WTC11 (cell line): ENCODE measurements around the gene SOCS4.

Source experiments
- ATF1 ChIP-seq: sonication (generic); formaldehyde crosslinking; IDR thresholded peaks from 2 replicates; pipeline ENCODE4 v1.8.1; 2023; ENCODE audit warnings: mild to moderate bottlenecking, moderate library complexity, missing genetic modification reagents
- ATF3 ChIP-seq: sonication (generic); formaldehyde crosslinking; conservative IDR thresholded peaks from 2 replicates; pipeline ENCODE4 v1.8.1; 2022; ENCODE audit warnings: mild to moderate bottlenecking, missing genetic modification reagents
- CREB1 ChIP-seq: sonication (generic); formaldehyde crosslinking; IDR thresholded peaks from 2 replicates; pipeline ENCODE4 v1.8.0; 2023; ENCODE audit warnings: mild to moderate bottlenecking, missing genetic modification reagents
- CTCF ChIP-seq: fragments of 200-600 bp; IDR thresholded peaks from 2 replicates; pipeline ENCODE4 v1.8.0; 2022; ENCODE audit warnings: antibody characterized with exemption
- ESRRA ChIP-seq: sonication (generic); formaldehyde crosslinking; IDR thresholded peaks from 2 replicates; pipeline ENCODE4 v1.8.1; 2022; ENCODE audit warnings: mild to moderate bottlenecking, missing genetic modification reagents, borderline replicate concordance
- HMGXB4 ChIP-seq: sonication (generic); formaldehyde crosslinking; IDR thresholded peaks from 2 replicates; pipeline ENCODE4 v1.8.1; 2023; ENCODE audit warnings: mild to moderate bottlenecking, moderate library complexity, missing genetic modification reagents
- SP1 ChIP-seq: sonication (generic); formaldehyde crosslinking; conservative IDR thresholded peaks from 2 replicates; pipeline ENCODE4 v1.8.1; 2022; ENCODE audit warnings: missing genetic modification reagents
- TEAD1 ChIP-seq: sonication (generic); formaldehyde crosslinking; IDR thresholded peaks from 2 replicates; pipeline ENCODE4 v1.8.0; 2022; ENCODE audit warnings: mild to moderate bottlenecking, missing genetic modification reagents
- ZNF138 ChIP-seq: sonication (generic); formaldehyde crosslinking; conservative IDR thresholded peaks from 2 replicates; pipeline ENCODE4 v1.8.1; 2022; ENCODE audit warnings: mild to moderate bottlenecking, moderate library complexity, missing genetic modification reagents
- ZNF232 ChIP-seq: sonication (generic); formaldehyde crosslinking; IDR thresholded peaks from 2 replicates; pipeline ENCODE4 v1.8.0; 2022; ENCODE audit warnings: mild to moderate bottlenecking, missing genetic modification reagents
- TF ChIP-seq, protein P1 (sequence below): sonication (generic); formaldehyde crosslinking; IDR thresholded peaks from 2 replicates; pipeline ENCODE4 v1.8.1; 2023; ENCODE audit warnings: mild to moderate bottlenecking, missing genetic modification reagents
- TF ChIP-seq, protein P2 (sequence below): sonication (generic); formaldehyde crosslinking; IDR thresholded peaks from 2 replicates; pipeline ENCODE4 v1.8.1; 2022; ENCODE audit warnings: low read depth, missing genetic modification reagents, borderline replicate concordance
- TF ChIP-seq, protein P3 (sequence below): sonication (generic); formaldehyde crosslinking; IDR thresholded peaks from 2 replicates; pipeline ENCODE4 v1.8.0; 2022; ENCODE audit warnings: mild to moderate bottlenecking, missing genetic modification reagents

DNA sequence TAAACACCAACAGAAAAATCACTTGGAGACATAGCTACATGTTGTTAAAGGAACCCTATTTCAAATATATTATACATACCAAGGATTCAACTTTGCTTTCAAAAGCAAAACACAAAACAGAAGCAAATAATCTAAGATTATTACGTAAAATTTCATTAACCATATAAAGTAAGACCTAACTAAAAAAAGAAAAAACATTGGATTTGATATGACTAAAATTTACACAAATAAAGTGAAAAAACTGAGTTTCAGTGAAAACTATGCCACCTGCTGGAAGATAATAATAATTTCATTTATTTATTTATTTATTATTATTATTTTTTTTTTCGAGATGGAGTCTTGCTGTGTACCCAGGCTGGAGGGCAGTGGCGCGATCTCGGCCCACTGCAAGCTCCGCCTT, 45.3 kb upstream of the SOCS4 start:
- no peak for TF ChIP-seq SP1
- no peak for TF ChIP-seq CTCF
- no peak for TF ChIP-seq ATF1 (CRISPR knock-in tag)
- TF ChIP-seq ESRRA (CRISPR knock-in tag), result no peak
- TF ChIP-seq ZNF138, result no peak
- TF ChIP-seq, protein P1, sequence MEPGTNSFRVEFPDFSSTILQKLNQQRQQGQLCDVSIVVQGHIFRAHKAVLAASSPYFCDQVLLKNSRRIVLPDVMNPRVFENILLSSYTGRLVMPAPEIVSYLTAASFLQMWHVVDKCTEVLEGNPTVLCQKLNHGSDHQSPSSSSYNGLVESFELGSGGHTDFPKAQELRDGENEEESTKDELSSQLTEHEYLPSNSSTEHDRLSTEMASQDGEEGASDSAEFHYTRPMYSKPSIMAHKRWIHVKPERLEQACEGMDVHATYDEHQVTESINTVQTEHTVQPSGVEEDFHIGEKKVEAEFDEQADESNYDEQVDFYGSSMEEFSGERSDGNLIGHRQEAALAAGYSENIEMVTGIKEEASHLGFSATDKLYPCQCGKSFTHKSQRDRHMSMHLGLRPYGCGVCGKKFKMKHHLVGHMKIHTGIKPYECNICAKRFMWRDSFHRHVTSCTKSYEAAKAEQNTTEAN (CRISPR knock-in tag), result no peak
- TF ChIP-seq, protein P2, sequence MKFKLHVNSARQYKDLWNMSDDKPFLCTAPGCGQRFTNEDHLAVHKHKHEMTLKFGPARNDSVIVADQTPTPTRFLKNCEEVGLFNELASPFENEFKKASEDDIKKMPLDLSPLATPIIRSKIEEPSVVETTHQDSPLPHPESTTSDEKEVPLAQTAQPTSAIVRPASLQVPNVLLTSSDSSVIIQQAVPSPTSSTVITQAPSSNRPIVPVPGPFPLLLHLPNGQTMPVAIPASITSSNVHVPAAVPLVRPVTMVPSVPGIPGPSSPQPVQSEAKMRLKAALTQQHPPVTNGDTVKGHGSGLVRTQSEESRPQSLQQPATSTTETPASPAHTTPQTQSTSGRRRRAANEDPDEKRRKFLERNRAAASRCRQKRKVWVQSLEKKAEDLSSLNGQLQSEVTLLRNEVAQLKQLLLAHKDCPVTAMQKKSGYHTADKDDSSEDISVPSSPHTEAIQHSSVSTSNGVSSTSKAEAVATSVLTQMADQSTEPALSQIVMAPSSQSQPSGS, result no peak
- TF ChIP-seq CREB1, result no peak
- TF ChIP-seq ATF3, result no peak
- no peak for TF ChIP-seq HMGXB4
- TF ChIP-seq TEAD1 (CRISPR knock-in tag), result no peak
- TF ChIP-seq, protein P3, sequence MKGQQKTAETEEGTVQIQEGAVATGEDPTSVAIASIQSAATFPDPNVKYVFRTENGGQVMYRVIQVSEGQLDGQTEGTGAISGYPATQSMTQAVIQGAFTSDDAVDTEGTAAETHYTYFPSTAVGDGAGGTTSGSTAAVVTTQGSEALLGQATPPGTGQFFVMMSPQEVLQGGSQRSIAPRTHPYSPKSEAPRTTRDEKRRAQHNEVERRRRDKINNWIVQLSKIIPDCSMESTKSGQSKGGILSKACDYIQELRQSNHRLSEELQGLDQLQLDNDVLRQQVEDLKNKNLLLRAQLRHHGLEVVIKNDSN (CRISPR knock-in tag), result no peak
- TF ChIP-seq ZNF232 (CRISPR knock-in tag), result no peak
